Measurements from ENCODE around the gene ELMO1.

- TF ChIP-seq CTCF (IDR thresholded peaks at IDR 0.05 in 2 of 3, conservative IDR thresholded peaks at IDR 0.05 in 1 of 3; ENCODE audit: control insufficient read depth in 2 of 3, extremely low read depth in 1 of 3, insufficient read depth in 1 of 3, low read depth in 3 of 3, low read length in 3 of 3) (no peak), HDAC6 (IDR thresholded peaks at IDR 0.05; ENCODE audit: unreplicated experiment) (no peak)
These were observed 305.7 kb downstream of the ELMO1 start for GRCh38 chr7:37142958-37143357.

All from GM12878 (cell line).